Measurements from ENCODE around the gene ARL4A.

- no peak for TF ChIP-seq CTCF (IDR thresholded peaks at IDR 0.05)
- no peak for TF ChIP-seq POLR2A (IDR thresholded peaks at IDR 0.05)
Observed at GRCh38 chr7:12703881-12704280, 16.4 kb downstream of the ARL4A start.

Data from heart left ventricle (tissue), 13 donors.